HG03575 (cell line): ENCODE results near the gene GXYLT1.
"Not testable (repeated sequence)": the region's sequence is repeated elsewhere in the genome, so short reads cannot be mapped to it uniquely, and the experiment has no call there.

Source experiments
- ATAC-seq: cut with Tn5 transposase; IDR thresholded peaks from one replicate; pipeline ENCODE4 v1.9.1; 2021; ENCODE audit not compliant: unreplicated experiment, insufficient number of reproducible peaks, low FRiP score; ENCODE audit errors: extremely low read depth

GXYLT1 gene

GRCh38 chr12:42144408-42145196 is at the start of gene GXYLT1:
TSS of gene GXYLT1 (minus strand) at chr12:42144874. CDS start at chr12:42144646, 228 bp downstream.
- peak; percentile 71 for ATAC-seq

DNA sequence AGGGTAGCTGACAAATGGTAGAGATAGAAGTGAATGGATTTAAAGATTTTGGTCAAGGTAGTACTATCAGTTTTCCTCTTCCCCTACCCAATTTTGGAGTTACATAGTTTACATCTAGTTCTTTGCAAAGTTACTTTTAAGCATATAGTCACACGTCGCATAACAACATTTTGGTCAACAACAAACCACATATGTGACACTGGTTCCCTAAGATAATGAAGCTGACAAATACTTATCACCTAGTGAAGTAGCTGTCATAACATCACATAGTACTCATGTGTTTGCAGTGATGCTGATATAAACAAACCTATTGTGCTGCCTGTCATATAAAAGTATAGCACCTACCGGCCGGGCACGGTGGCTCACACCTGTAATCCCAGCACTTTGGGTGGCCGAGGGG is 48.0 kb upstream of the GXYLT1 start:
- no peak for ATAC-seq

DNA sequence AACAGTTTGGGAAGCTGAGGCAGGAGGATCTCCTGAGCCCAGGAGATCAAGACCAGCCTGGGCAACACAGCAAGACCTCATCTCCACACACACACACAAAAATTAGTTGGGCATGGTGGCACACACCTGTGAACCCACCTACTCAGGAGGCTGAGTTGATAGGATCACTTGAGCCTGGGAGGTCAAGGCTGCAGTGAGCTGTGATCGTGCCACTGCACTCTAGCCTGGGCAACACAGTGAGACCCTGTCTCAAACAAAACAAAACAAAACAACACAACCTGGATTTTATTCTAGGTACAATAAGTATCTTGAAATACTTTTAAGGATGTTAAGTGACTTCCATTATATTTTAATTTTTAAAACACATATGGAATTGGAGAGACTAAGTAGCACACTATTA is 47.6 kb upstream of the GXYLT1 start:
- ATAC-seq, result no peak

GRCh38 chr12:42190376-42190775 is 45.7 kb upstream of the GXYLT1 start:
- ATAC-seq, result no peak

DNA sequence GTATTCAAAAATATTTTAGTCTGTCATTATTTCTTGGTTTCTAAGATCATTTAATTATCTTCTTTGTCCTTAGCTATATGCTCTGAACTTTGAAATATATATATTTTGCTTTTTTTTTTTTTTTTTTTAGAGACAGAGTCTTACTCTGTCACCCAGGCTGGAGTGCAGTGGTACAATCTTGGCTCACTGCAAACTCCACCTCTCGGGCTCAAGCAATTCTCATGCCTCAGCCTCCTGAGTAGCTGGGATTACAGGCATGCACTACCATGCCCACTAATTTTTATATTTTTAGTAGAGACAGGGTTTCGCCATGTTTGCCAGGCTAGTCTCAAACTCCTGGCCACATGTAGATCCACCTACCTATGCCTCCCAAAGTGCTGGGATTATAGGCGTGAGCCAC is 43.6 kb upstream of the GXYLT1 start:
- ATAC-seq, result not testable (repeated sequence)

- ATAC-seq, result no peak
Observed at GRCh38 chr12:42187799-42188198, 43.1 kb upstream of the GXYLT1 start.

DNA sequence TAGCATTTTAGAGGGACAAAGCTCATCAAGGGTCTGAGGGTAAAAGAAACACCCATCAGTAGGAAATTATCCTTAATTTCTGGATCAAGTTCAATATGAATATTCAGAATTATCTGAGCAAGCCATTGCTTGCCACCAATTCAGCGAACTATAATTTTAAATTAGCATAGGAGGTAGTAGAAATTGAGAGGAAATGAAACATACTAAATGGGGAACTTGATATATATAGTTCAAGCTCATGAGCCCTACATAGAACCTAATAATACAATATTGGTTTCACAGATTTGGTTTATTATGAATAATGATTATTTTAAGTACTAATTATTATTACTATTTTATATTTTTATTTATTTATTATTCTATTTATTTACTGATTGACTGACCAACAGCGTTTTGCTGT is 42.1 kb upstream of the GXYLT1 start:
- no peak for ATAC-seq

DNA sequence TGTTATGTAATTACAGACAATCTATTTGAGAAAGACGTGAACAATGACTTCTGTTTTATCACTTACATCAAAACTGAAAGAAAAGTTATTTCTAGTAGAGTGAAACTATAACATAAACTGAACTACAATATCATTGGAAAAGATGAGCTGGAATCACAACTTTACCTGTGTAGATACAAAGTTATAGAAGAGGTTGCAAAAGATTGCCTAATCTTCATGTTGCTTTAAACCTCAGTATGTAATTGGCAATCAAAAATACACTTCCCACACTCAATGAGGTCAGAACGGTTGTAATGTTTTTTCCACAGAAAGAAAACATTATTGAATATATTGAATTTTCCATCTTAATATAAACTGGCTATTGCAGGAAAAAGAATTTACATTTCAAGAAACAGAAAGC is 37.7 kb upstream of the GXYLT1 start:
- no peak for ATAC-seq

DNA sequence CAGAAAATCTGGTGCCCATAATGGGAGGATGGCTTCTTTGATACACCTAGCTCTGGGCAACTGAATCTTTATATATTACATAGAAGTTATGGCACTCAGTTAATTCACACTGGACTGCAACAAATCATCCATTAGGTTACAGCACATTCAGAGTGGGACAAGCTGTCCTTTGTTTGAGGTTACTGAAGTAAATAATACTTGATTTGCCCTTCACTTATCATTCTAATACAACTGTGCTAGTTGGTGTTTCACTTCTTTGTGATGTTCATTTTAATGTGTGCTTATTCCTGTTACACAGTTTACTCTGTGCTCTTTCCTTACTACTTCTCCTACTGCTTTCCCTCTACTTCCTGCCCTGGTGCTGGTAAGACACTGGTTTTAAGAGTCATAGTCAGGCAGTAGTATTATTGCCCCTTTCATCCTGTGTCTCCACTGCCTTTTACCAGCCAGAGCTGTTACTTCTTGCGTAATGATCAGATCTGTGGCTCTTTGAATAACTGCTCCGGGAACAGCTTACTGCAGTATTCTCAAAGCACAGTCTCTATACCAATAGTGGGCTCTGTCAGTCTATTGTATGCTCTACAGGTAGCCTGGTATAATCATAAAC is 36.4 kb upstream of the GXYLT1 start:
- no peak for ATAC-seq

- no peak for ATAC-seq
Observed at GRCh38 chr12:42178101-42178500, 33.4 kb upstream of the GXYLT1 start.

GRCh38 chr12:42174978-42175377 is 30.3 kb upstream of the GXYLT1 start:
- ATAC-seq, result no peak

GRCh38 chr12:42173961-42174521 is 29.4 kb upstream of the GXYLT1 start:
- ATAC-seq, result no peak

DNA sequence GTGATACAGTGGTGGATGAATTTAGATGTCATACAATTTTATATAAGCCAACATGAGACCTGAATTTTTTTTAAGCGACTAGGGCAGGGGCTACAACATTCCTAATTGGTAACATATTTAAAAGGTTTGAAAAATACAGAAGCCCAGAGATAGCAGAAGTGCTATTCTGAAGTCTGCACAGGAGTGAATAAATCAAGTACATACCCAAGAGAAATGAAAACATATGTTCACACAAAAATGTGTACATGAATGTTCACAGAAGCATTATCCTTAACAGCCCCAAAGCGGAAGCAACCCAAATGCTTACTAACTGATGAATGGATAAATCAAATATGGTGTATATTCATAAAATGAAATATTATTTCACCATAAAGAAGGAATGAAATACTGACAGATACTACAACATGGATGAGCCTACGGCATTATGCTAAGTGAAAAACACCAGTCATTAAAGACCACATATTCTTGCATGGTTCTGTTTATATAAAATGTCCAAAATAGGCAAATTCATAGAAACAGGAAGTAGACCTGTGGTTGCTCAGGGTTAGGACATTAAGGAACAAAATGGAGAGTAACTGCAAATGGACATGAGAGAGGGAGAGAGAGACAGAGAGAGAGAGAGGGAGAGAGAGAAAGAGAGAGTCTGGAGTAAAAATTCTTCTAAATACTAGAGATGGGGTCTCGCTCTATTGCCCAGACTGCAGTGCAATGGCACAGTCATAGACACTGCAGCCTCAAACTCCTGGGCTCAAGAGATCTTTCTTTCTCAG is 28.0 kb upstream of the GXYLT1 start:
- no peak for ATAC-seq

- ATAC-seq, result no peak
Observed at GRCh38 chr12:42167711-42168110, 23.0 kb upstream of the GXYLT1 start.

DNA sequence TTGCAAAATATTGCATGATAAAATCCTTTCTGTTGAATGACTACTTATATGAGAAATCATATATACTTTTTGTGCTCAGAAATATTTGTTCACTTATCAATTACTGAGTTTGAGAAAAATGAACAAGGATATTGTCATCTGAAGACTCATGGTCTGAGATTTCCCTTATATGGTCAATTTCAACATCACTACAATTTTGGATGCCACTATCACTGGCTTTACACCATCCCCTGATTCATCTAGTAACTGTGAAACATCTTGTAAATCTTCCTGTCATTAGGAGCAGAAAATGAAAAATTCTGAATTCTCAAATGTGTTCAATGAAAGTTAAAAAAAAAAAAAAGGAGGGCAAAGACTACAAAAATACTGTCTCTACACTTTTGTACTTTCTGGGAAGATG is 21.8 kb upstream of the GXYLT1 start:
- no peak for ATAC-seq

GRCh38 chr12:42163913-42164312 is 19.2 kb upstream of the GXYLT1 start:
- ATAC-seq, result no peak

DNA sequence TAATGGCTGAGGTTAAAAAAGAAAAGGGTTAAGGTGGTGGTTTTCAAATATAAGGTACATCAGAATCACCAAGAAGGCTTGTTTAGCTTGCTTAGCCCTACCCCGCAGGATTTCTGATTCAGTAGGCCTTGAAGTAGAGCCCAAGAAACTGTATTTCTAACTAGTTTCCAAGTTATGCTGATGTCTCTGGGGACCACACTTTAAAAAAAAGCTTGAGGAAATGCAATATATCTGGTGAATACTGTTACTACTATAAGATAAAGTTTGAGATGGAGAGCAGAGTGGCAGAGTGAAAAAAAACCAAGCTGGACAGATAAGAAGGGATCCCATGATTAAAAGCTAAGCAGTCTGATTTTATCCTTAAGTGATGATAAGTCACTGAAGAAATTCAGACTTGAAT is 18.3 kb upstream of the GXYLT1 start:
- no peak for ATAC-seq

- no peak for ATAC-seq
Observed at GRCh38 chr12:42162193-42162592, 17.5 kb upstream of the GXYLT1 start.

GRCh38 chr12:42161529-42161928 is 16.9 kb upstream of the GXYLT1 start:
- no peak for ATAC-seq

- no peak for ATAC-seq
Observed at GRCh38 chr12:42156232-42156631, 11.6 kb upstream of the GXYLT1 start.
